ENCODE data around the gene MAP3K1.

The MAP3K1 gene

GRCh38 chr5:56910210-56910965, 95.0 kb downstream of the MAP3K1 start:
- peak; percentile 30 for DNase-seq

GRCh38 chr5:56913766-56914165, 98.4 kb downstream of the MAP3K1 start:
- DNase-seq = no peak

GRCh38 chr5:56914678-56915077, 99.3 kb downstream of the MAP3K1 start:
- no peak for DNase-seq

GRCh38 chr5:56917534-56917933, 102.2 kb downstream of the MAP3K1 start:
- no peak for DNase-seq

- DNase-seq = no peak
Observed at GRCh38 chr5:56918054-56918453, 102.7 kb downstream of the MAP3K1 start.

GRCh38 chr5:56919942-56920662, 104.8 kb downstream of the MAP3K1 start:
- DNase-seq = no peak

GRCh38 chr5:56922922-56923321, 107.6 kb downstream of the MAP3K1 start:
- no peak for DNase-seq

GRCh38 chr5:56934325-56934724, 119.0 kb downstream of the MAP3K1 start:
- DNase-seq = no peak

GRCh38 chr5:56938858-56939257, 123.5 kb downstream of the MAP3K1 start:
- no peak for DNase-seq

GRCh38 chr5:56941981-56942380, 126.6 kb downstream of the MAP3K1 start:
- DNase-seq = no peak
